CD4-positive, alpha-beta T cell (primary cell): ENCODE data around the gene C10orf62. TPM values are rescaled to one million over a fixed set of nuclear protein-coding genes. Genes with fewer than 3 reads are reported as not detected.
"Not testable (repeated sequence)": the region's sequence is repeated elsewhere in the genome, so short reads cannot be mapped to it uniquely, and the experiment has no call there.

Experiments used
- ATAC-seq: fragments of 200-7000 bp; cut with Tn5 transposase; one replicate; pipeline ENCODE4 v1.10.0; 2022; ENCODE audit warnings: mild to moderate bottlenecking; ENCODE audit not compliant: poor library complexity
- CTCF ChIA-PET: fragments of 350-600 bp; sonication (Branson Sonifier 250); formaldehyde crosslinking; loops from one replicate; lab custom pipeline; 2021; ENCODE audit warnings: antibody characterized with exemption, inconsistent platforms; lab: Charles Lee
- POLR2A ChIA-PET: fragments of 350-600 bp; sonication (Branson Sonifier 250); formaldehyde crosslinking; loops from one replicate; lab custom pipeline; 2021; ENCODE audit warnings: antibody characterized with exemption, inconsistent platforms; lab: Charles Lee
- DNase-seq, 14 experiments: peaks; one replicate each; pipeline ENCODE4 v3.0.0-alpha.2; 2013 to 2020; ENCODE audit warnings: mixed read lengths in 2 of 14
- H3K27ac ChIP-seq, 2 donors: one replicate each; pipeline versions ENCODE4 v1.5.1 to v1.7.0; 2013; ENCODE audit warnings: low read length in 2 of 2, low read depth in 1 of 2, mild to moderate bottlenecking in 1 of 2
- H3K27me3 ChIP-seq, 2 experiments: 1 replicate in 1 of 2; 2 replicates in 1 of 2; pipeline versions ENCODE4 v1.6.1 to v1.7.0; 2013; ENCODE audit warnings: low read length in 2 of 2, control low read depth in 1 of 2, mild to moderate bottlenecking in 1 of 2, moderate library complexity in 1 of 2; ENCODE audit not compliant: insufficient read depth in 2 of 2, control insufficient read depth in 1 of 2
- H3K36me3 ChIP-seq: one replicate; pipeline ENCODE4 v1.6.1; 2013; ENCODE audit warnings: low read length, control low read depth; ENCODE audit not compliant: insufficient read depth
- H3K4me1 ChIP-seq: one replicate; pipeline ENCODE4 v1.6.1; 2013; ENCODE audit warnings: low read length, control low read depth; ENCODE audit not compliant: insufficient read depth
- H3K4me3 ChIP-seq: one replicate; pipeline ENCODE4 v1.5.1; 2013; ENCODE audit warnings: mild to moderate bottlenecking, low read length, moderate library complexity
- H3K9me3 ChIP-seq, 2 experiments: 1 replicate in 1 of 2; 2 replicates in 1 of 2; pipeline versions ENCODE4 v1.6.1 to v1.7.0; 2013; ENCODE audit warnings: low read length in 2 of 2, mild to moderate bottlenecking in 2 of 2, control low read depth in 1 of 2, moderate library complexity in 1 of 2; ENCODE audit not compliant: control insufficient read depth in 1 of 2, insufficient read depth in 1 of 2
- H3K27ac Mint-ChIP-seq: one replicate; pipeline ENCODE4 v1.8.0; 2020; ENCODE audit warnings: mixed read lengths
- H3K27me3 Mint-ChIP-seq: one replicate; pipeline ENCODE4 v1.8.0; 2021; ENCODE audit warnings: mixed read lengths
- H3K36me3 Mint-ChIP-seq: one replicate; pipeline ENCODE4 v1.8.0; 2021; ENCODE audit warnings: low read depth, mixed read lengths
- H3K4me1 Mint-ChIP-seq: one replicate; pipeline ENCODE4 v1.8.0; 2021; ENCODE audit warnings: low read depth, mixed read lengths
- H3K4me3 Mint-ChIP-seq: one replicate; pipeline ENCODE4 v1.8.0; 2020; ENCODE audit warnings: mild to moderate bottlenecking, mixed read lengths
- H3K9me3 Mint-ChIP-seq: one replicate; pipeline ENCODE4 v1.8.0; 2020; ENCODE audit warnings: mixed read lengths
- intact Hi-C, 2 experiments: fragments of 100-400 bp; cut with DNase I in 1 of 2; cut with micrococcal nuclease in 1 of 2; formaldehyde crosslinking; loops; one replicate each; pipeline versions ENCODE4 v1.15.1 to v1.9.0; 2023 to 2025; cut with DNase I, micrococcal nuclease
- total RNA-seq, 174 experiments: library from RNA in 2 of 174; stranded (reverse) in 2 of 174; gene quantifications; one replicate each; pipeline ENCODE4 v1.2.3 and lab custom pipeline; 2021 to 2026
- TF ChIP-seq, protein P1 (sequence below): fragments of 200-600 bp; IDR thresholded peaks from one replicate; pipeline ENCODE4 v1.8.0; 2022; ENCODE audit warnings: antibody characterized with exemption, mild to moderate bottlenecking

Gene C10orf62
- total RNA-seq, 2 experiments from 2014 or later: not detected

- ATAC-seq: no peak
- peak overlapping the region; percentile 71 for H3K27ac Mint-ChIP-seq
- DNase-seq: peak in 3 of 14 experiments; percentile 9 to 36 (median 24)
These were observed 44.4 kb downstream of the C10orf62 start for GRCh38 chr10:97633921-97634320.

GRCh38 chr10:97635577-97635976 is 46.1 kb downstream of the C10orf62 start:
- H3K4me1 ChIP-seq: peaks cover 21% of the 10 kb centered on the region
- H3K9me3 ChIP-seq: peaks cover 0 to 3% of the 10 kb centered on the region in 2 experiments
- no peaks in the 10 kb centered on the region for H3K36me3 ChIP-seq
- H3K4me1 Mint-ChIP-seq: peaks cover 22% of the 10 kb centered on the region
- no peak for DNase-seq
- CTCF ChIA-PET: no interaction called here
- peaks cover 10% of the 10 kb centered on the region for H3K36me3 Mint-ChIP-seq
- ATAC-seq: no peak
- no peaks in the 10 kb centered on the region for H3K9me3 Mint-ChIP-seq
- no peaks in the 10 kb centered on the region for H3K27me3 Mint-ChIP-seq
- H3K27ac ChIP-seq: no peak overlapping the region
- TF ChIP-seq, protein P1, sequence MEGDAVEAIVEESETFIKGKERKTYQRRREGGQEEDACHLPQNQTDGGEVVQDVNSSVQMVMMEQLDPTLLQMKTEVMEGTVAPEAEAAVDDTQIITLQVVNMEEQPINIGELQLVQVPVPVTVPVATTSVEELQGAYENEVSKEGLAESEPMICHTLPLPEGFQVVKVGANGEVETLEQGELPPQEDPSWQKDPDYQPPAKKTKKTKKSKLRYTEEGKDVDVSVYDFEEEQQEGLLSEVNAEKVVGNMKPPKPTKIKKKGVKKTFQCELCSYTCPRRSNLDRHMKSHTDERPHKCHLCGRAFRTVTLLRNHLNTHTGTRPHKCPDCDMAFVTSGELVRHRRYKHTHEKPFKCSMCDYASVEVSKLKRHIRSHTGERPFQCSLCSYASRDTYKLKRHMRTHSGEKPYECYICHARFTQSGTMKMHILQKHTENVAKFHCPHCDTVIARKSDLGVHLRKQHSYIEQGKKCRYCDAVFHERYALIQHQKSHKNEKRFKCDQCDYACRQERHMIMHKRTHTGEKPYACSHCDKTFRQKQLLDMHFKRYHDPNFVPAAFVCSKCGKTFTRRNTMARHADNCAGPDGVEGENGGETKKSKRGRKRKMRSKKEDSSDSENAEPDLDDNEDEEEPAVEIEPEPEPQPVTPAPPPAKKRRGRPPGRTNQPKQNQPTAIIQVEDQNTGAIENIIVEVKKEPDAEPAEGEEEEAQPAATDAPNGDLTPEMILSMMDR: no peak
- POLR2A ChIA-PET: no interaction called here
- H3K4me3 Mint-ChIP-seq: no peak overlapping the region
- no peak overlapping the region for H3K27ac Mint-ChIP-seq
- H3K27me3 ChIP-seq: no peaks in the 10 kb centered on the region
- H3K4me3 ChIP-seq: no peak overlapping the region
- intact Hi-C loops: loop anchor here in 1 of 2 experiments (5.0 to 10.0 kb wide), 3 partner anchors 233 to 1051 kb away; partner anchors contain the start of genes RRP12 and TM9SF3

More at GRCh38 chr10:97633921-97634320, 44.4 kb downstream of the C10orf62 start:
- CTCF ChIA-PET: interaction anchor here (1.3 kb wide), 1 partner anchor 67 kb away, joined by 3 read pairs; no protein-coding TSS in a partner anchor
- TF ChIP-seq, protein P1: no peak
- Histone ChIP-seq H3K9me3 (peaks cover 0 to 3% of the 10 kb centered on the region in 2 experiments), H3K4me3 (peak overlapping the region; percentile 98), H3K36me3 (no peaks in the 10 kb centered on the region), H3K4me1 (peaks cover 18% of the 10 kb centered on the region), H3K27me3 (no peaks in the 10 kb centered on the region), H3K27ac (no peak overlapping the region)
- Mint-ChIP-seq H3K27me3 (no peaks in the 10 kb centered on the region), H3K36me3 (peaks cover 6% of the 10 kb centered on the region), H3K4me3 (peak overlapping the region; percentile 94), H3K4me1 (peaks cover 16% of the 10 kb centered on the region), H3K9me3 (no peaks in the 10 kb centered on the region)
- POLR2A ChIA-PET: interaction anchor here (1.3 kb wide), 1 partner anchor 53 kb away, joined by 4 read pairs; the partner anchor contains the start of gene AVPI1
- intact Hi-C loops: loop anchor here (2.0 to 10.0 kb wide), 4 partner anchors 133 to 1049 kb away; partner anchors contain the start of genes EXOSC1 (in 1 of the 2), MMS19 (in 1 of the 2), TM9SF3 (in 1 of the 2) and UBTD1 (in 1 of the 2)

DNA sequence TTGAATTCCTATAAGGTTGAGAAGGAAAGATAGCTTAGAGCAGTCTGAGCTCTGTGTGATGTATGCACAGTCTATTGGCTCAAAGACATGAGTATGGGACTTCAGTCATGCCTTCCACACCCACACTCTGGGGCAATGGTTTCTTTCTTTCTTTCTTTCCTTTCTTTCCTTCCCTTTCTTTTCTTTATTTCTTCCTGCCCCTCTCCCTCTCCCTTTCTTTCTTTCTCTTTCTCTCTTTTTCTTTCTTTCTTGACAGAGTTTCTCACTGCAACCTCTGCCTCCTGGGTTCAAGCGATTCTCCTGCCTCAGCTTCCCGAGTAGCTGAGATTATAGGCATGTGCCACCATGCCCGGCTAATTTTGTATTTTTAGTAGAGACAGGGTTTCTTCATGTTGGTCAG is 49.6 kb downstream of the C10orf62 start:
- H3K9me3 Mint-ChIP-seq, H3K27me3 ChIP-seq, H3K27ac Mint-ChIP-seq, POLR2A ChIA-PET, CTCF ChIA-PET, H3K9me3 ChIP-seq, H3K36me3 ChIP-seq, H3K27me3 Mint-ChIP-seq, H3K4me3 ChIP-seq, H3K36me3 Mint-ChIP-seq, DNase-seq, ATAC-seq, H3K27ac ChIP-seq: not testable (repeated sequence)
- Mint-ChIP-seq H3K4me1 (peaks cover 26% of the 10 kb centered on the region), H3K4me3 (peak overlapping the region; percentile 25)
- intact Hi-C loops: loop anchor here in 1 of 2 experiments (5.0 to 10.0 kb wide), 3 partner anchors 237 to 1054 kb away; partner anchors contain the start of genes RRP12 and TM9SF3
- H3K4me1 ChIP-seq: peaks cover 16% of the 10 kb centered on the region
